Omental fat pad (tissue), 4 donors: ENCODE measurements around the gene TTC31. TPM values are rescaled to one million over a fixed set of nuclear protein-coding genes. Genes with fewer than 3 reads are reported as not detected.

Source experiments
- ATAC-seq: fragments of 150-250 bp; one replicate; pipeline ENCODE4 v1.9.1; 2016; ENCODE audit warnings: mild to moderate bottlenecking, moderate library complexity; ENCODE audit not compliant: low FRiP score
- DNase-seq: peaks from one replicate; pipeline ENCODE4 v3.0.0-alpha.2; 2019; ENCODE audit warnings: low spot score
- CTCF ChIP-seq, 3 donors: fragments of 450-650 bp; IDR thresholded peaks; one replicate each; pipeline ENCODE4 v1.5.1; 2016 to 2017; ENCODE audit warnings: antibody characterized with exemption in 3 of 3, mild to moderate bottlenecking in 3 of 3, moderate library complexity in 2 of 3
- total RNA-seq, 4 donors: library from RNA; depleted of rRNA; stranded (reverse); fragments of >200 nt; gene quantifications; one replicate each; pipeline ENCODE4 v1.1.0, GENCODE V29; 2016

Gene TTC31
- total RNA-seq, 4 donors from 2014 or later: 16.8 to 25.7 (median 22.1) TPM

GRCh38 chr2:74522516-74522915, 39.6 kb downstream of the TTC31 start:
- ATAC-seq (no peak), DNase-seq (no peak)
- no peak for TF ChIP-seq CTCF (IDR thresholded peaks at IDR 0.05)

GRCh38 chr2:74524005-74524404, 41.1 kb downstream of the TTC31 start:
- TF ChIP-seq CTCF (IDR thresholded peaks at IDR 0.05): no peak
- DNase-seq (no peak), ATAC-seq (no peak)

- ATAC-seq: no peak
- no peak for DNase-seq
- TF ChIP-seq CTCF (IDR thresholded peaks at IDR 0.05): no peak
Observed at GRCh38 chr2:74524955-74525716, 42.3 kb downstream of the TTC31 start.

GRCh38 chr2:74525717-74526648, 43.1 kb downstream of the TTC31 start, which contains the start of gene DQX1:
Gene DQX1 (minus strand): TSS chr2:74526231. CDS start chr2:74525729, 502 bp downstream.
- no peak for TF ChIP-seq CTCF (IDR thresholded peaks at IDR 0.05)

GRCh38 chr2:74526649-74527230, 43.9 kb downstream of the TTC31 start:
- ATAC-seq (no peak), DNase-seq (no peak)
- no peak for TF ChIP-seq CTCF (IDR thresholded peaks at IDR 0.05)

More at GRCh38 chr2:74525717-74526648, 43.1 kb downstream of the TTC31 start, which contains the start of gene DQX1:
- no peak for ATAC-seq
- DNase-seq: no peak

GRCh38 chr2:74527741-74528140, 44.9 kb downstream of the TTC31 start:
- DNase-seq (no peak), ATAC-seq (no peak)
- TF ChIP-seq CTCF (IDR thresholded peaks at IDR 0.05): no peak
